Coronary artery (tissue), 2 donors: Measurements from ENCODE around the gene LRRC3B.
"Not testable (repeated sequence)": the region's sequence is repeated elsewhere in the genome, so short reads cannot be mapped to it uniquely, and the experiment has no call there.

Experiments used
- DNase-seq: peaks from one replicate; pipeline ENCODE4 v3.0.0-alpha.2; 2017; ENCODE audit warnings: low spot score
- H3K27ac ChIP-seq, 2 donors: fragments of 200-600 bp; sonication (generic); one replicate each; pipeline ENCODE4 v1.5.1; 2016 to 2019
- H3K4me3 ChIP-seq: fragments of 200-600 bp; sonication (generic); 2 replicates; pipeline ENCODE4 v1.5.1; 2016; ENCODE audit warnings: mild to moderate bottlenecking, moderate library complexity
- CTCF ChIP-seq: fragments of 200-600 bp; sonication (generic); IDR thresholded peaks from one replicate; pipeline ENCODE4 v1.5.1; 2019; ENCODE audit warnings: antibody characterized with exemption

The LRRC3B gene

DNA sequence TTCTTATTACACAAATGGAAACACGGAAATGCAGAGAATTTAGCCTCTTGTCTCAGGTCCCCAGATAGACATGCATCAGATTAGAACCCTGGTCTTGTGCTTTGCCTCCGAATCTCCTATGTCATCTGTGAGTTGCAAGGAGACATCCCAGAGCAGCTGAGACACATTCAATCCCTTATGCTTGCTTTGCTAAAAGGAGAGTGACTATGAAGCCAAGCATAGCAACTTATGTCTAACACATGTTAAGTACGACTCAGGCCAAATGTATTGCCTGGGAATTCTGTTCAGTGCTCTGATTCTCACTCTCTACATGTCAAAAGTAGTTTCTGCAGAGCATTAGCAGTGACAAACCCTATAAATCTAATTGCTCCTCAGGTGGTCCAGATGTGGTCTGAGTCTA lies 30.6 kb upstream of the LRRC3B start:
- TF ChIP-seq CTCF = no peak
- Histone ChIP-seq H3K27ac (no peak overlapping the region), H3K4me3 (no peak overlapping the region)
- no peak for DNase-seq

- Histone ChIP-seq H3K4me3 (no peak overlapping the region), H3K27ac (no peak overlapping the region)
- no peak for TF ChIP-seq CTCF
- DNase-seq = no peak
Observed at GRCh38 chr3:26592451-26592850, 30.1 kb upstream of the LRRC3B start.

DNA sequence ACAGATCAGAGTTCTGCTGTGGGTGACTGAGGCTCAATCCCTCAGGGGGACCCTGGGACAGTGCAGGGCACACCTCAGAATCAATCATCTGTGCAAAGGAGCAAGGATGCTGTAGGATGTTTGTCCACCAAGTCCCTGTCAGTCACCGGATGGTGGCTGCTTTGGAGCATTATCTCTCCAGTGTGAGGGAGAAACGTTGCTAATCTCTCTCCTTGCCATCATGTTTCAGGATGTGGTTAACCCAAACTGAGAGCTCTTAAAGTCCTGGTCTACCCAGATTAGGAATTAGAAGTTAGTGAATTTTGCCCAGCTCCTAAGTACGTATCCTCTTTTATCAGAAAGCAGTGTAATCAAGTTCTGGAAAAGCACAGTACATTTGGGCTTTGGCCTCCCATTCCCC lies 26.2 kb upstream of the LRRC3B start:
- Histone ChIP-seq H3K4me3 (no peak overlapping the region), H3K27ac (no peak overlapping the region)
- TF ChIP-seq CTCF = no peak
- DNase-seq = no peak

GRCh38 chr3:26603311-26603710 lies 19.3 kb upstream of the LRRC3B start:
- DNase-seq, H3K27ac ChIP-seq, H3K4me3 ChIP-seq: not testable (repeated sequence)

- DNase-seq, H3K4me3 ChIP-seq, H3K27ac ChIP-seq: not testable (repeated sequence)
Observed at GRCh38 chr3:26603771-26604170, 18.8 kb upstream of the LRRC3B start.

DNA sequence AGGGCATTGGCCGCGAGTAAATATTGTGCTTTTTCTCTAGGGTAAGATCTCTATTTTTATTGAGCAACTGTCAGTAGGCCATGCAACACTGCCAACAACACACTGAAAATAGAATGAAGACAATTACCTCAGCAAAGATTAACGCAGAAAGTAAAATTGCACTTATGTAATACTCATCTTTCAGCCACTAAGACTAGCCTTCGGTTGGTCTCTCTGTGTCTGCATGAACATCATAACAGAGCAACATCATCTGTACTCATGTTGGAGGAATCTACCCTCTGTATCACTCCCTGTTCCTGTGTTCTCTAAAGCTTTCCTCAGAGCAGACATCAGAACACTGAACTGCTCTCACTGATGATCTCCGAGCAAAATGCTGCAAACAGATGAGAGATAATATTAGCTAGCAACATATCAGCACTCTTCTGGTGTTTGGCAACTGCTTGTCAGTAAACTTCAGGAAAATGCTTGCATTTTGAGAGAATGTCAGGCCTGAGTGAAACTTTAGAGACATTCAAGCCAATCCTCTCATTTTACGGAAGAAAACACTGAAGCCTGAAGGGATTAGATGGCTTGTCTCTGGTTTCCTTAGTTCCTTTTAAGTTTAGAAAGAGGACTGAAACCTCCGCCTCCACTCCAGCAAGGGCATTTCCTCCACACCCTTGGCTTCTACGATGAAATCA lies 8.4 kb upstream of the LRRC3B start:
- no peak overlapping the region for H3K4me3 ChIP-seq
- TF ChIP-seq CTCF = no peak
- DNase-seq = no peak
- no peak overlapping the region for H3K27ac ChIP-seq

DNA sequence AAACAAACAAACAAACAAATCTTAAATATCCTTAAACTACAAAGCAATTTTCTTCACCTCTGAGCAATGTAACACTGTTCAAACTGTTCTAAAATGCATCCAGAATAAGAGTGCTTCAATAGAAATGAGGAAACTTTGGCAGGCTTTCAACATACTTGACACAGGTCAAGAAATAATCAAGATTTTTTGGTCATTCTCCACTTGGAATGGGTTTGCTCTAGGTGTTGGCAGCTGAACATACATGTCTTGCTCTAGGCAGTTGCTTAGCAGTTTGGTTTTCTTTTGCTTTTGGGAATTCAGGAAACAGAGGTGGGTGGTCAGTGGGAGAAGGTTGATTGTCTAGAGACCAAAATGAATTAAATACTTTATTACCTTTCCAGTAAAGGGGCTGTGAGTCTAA lies 1.4 kb upstream of the LRRC3B start:
- no peak for DNase-seq
- TF ChIP-seq CTCF = no peak
- no peak overlapping the region for H3K27ac ChIP-seq
- H3K4me3 ChIP-seq = no peak overlapping the region

- no peak for DNase-seq
Observed at GRCh38 chr3:26621906-26622620, 509 bp upstream of the LRRC3B start.

More at GRCh38 chr3:26621906-26622620, 509 bp upstream of the LRRC3B start:
- no peak for TF ChIP-seq CTCF
- H3K4me3 ChIP-seq = peak overlapping the region; percentile 62
- H3K27ac ChIP-seq = no peak overlapping the region
